H4 (cell line): Measurements from ENCODE around the gene GTF2F2. TPM values are rescaled to one million over a fixed set of nuclear protein-coding genes. Genes with fewer than 3 reads are reported as not detected.

ENCODE experiments used
- DNase-seq: peaks from one replicate; pipeline ENCODE4 v3.0.0-alpha.2; 2015; ENCODE audit warnings: low spot score
- total RNA-seq: library from RNA; depleted of rRNA; stranded (reverse); fragments of >200 nt; shearing (Covaris generic); gene quantifications from 2 replicates; pipeline ENCODE4 v1.2.3, GENCODE V29; 2014

Gene GTF2F2
- total RNA-seq, 1 experiment from 2014 or later, result 36.5 TPM

DNA sequence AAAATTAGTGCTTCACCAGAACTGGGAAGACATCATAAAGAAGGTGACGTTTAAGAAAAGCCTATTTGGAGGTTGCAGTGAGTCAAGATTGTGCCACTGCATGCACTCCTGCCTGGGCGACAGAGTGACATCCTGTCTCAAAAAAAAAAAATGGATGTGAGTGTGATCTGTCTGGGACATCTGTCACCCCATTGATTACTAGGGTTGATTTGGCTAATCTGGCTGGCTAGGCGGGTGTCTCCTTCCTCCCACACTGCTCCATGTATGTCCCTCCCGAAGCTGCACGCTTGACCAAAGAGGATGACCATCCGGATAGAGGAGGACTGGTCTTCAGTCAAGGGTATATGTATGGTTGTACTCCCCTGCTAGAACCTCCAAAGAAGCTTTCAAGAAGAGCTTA, 2.6 kb downstream of the GTF2F2 start:
- DNase-seq, result no peak

GRCh38 chr13:45132369-45133064, 12.2 kb downstream of the GTF2F2 start:
- DNase-seq, result no peak

DNA sequence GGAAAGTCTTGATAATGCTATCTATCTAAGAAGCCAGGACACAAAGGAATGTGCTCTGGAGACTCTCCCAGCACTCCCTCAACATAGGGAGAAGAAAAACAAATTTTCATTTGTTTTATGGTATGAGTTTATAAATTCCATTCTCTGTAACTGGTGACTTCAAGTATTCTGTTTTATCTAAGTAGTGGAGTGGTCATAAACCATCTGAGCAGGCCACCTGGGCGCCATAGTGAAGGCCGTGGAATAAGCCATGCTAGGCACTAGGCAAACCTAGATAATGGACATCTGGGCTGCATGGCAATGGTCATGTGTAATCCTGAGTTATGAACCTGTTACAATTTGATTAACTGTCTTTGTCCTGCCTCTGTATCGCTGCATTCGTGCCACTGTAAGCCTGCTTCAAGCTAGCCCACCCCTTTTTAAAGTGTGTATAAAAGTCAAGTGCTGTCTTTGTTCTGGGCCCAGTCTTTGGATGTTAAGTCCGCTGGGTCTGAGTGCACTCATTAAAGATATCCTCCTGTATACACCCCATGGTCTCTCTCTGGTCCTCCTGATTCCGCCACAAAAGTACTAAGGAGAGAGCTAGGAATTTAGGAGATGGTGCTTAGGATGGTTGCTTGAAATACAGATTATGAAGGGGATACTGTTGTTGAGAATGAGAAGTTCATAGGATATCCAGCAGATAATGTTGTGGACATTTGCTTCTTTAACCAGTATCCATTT, 13.2 kb downstream of the GTF2F2 start:
- DNase-seq, result no peak

GRCh38 chr13:45136741-45137504, 16.6 kb downstream of the GTF2F2 start:
- no peak for DNase-seq

DNA sequence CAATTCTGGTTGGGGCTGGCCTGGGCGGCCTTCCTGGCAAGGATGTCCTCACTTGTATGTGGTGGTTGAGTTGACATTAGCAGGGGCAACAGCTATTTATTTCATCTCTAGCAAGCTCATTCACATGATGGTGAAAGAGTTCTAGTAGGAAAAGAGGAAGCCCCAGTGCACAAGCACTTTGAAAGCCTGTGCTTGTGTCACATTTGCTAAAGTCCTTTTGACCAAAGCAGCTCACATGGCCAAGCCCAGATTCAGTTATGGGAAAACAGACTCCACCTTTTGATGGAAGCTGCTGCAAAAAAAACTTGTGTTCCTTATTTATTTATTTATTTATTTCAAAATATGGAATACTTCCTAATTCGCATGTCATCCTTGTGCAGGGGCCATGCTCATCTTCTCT, 17.2 kb downstream of the GTF2F2 start:
- DNase-seq, result no peak

DNA sequence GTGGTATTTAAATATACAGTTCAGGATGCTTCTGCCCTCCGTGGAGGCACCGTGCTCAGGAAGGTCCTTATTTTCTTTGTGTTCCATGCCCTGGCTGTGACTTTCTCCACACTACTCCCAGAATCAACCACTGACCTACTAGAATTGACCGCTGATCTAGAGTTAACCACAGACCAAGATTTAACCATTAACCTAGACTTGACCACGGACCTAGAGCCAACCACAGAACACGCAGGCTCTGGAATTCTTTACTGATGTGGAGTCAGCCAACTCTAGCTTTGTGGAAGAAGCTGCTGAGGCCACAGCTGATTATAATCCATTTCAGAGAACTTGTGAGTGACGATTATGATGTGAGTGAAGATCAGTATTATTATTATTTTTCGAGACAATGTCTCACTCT, 18.0 kb downstream of the GTF2F2 start:
- no peak for DNase-seq

DNA sequence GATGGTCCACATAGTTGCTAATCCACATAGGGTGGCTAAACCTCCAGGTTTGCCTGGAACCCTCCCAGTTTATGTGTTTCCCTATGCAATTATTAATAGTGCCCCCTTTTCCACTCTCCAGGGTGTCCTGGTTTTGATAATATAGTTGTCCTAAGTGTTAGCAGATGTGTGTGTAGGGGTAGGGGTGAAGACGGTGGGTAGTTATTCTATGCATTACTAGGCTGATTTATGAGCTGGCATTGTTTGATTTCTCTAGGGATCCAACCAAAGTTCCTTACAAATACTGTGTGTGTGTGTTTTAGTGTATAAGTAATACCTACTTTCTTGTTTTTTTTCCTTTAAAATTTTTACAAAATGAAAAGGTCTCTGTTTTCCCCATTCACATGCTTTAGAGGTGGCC, 21.1 kb downstream of the GTF2F2 start:
- no peak for DNase-seq

- no peak for DNase-seq
Measured at GRCh38 chr13:45142440-45143345, 22.4 kb downstream of the GTF2F2 start.

GRCh38 chr13:45143346-45143751, 23.0 kb downstream of the GTF2F2 start:
- peak; percentile 37 for DNase-seq

DNA sequence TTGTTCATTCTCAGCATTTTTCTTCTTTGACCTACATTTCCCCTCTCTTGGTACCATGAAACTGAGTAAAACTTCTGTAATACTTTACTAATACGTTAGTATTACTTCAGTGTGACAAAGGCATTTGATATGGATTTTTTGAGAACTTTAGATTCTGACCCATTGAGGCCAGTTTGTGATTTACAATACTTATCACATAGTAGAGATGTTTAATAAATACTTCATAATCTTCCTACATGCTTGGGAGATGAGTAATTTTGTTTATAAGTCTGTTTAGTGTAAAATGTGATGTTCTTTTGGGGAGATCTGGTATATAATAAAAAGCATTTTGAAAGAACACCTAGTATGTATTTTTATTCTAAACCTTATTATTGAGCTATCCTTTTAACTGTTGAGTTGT, 29.7 kb downstream of the GTF2F2 start:
- DNase-seq, result no peak

DNA sequence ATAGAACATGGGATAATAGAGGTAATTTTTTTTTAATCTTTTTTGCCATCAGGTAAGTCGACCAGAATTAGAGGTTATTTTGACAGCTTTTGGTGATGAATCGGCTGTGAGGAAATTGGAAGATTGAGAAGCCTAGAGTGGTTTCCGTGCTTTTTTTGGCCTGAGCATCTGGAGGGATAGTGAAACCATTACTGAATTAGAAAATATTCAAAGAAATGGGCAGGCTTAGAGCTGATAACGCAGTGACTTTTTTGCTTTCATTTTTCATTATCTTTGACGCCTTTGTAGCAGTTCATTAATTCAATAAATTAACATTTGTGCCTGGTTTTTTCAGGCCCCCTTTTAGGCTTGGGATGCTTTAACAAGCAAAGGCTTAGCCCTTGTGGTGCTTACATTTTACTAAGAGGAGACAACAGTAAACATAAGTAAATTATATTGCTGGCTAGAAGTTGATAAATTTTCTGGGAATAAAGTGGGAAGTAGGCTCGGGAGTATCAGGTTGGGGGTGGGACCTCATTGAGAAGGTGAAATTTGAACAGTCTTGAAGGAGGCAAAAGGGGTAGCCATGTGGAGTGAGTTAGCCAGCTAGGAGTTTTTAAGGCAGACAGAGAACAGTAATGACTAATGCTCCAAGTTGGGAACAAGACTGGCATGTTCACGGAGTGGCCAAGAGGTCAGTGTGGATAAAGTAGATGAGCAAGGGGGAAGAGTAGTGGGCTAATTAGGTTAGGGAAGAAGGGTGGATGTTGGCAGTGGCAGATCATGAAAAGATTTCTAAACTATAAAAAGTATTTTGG, 36.5 kb downstream of the GTF2F2 start:
- no peak for DNase-seq

DNA sequence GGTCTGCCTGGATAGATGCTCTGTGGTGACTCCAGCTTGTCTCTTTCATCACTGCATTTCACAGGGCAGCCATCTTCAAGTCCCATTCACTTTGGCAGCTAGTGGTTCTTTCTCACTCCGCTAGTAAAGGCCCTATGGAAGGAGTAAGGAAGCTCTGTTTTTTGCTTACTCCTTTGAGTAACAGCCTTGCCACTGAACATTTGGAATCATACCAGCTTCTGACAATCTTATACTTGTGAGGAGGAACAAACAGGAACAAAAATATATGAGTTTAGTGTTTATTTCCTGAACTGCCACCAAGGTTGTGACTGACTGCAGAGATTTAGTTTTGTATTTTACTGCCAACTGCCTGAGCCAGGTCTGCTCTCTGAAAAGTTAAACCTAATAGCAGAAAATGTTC, 41.9 kb downstream of the GTF2F2 start:
- peak; percentile 56 for DNase-seq

GRCh38 chr13:45162821-45163220, 42.5 kb downstream of the GTF2F2 start:
- DNase-seq, result peak; percentile 83

- DNase-seq, result no peak
Measured at GRCh38 chr13:45166858-45167257, 46.5 kb downstream of the GTF2F2 start.

DNA sequence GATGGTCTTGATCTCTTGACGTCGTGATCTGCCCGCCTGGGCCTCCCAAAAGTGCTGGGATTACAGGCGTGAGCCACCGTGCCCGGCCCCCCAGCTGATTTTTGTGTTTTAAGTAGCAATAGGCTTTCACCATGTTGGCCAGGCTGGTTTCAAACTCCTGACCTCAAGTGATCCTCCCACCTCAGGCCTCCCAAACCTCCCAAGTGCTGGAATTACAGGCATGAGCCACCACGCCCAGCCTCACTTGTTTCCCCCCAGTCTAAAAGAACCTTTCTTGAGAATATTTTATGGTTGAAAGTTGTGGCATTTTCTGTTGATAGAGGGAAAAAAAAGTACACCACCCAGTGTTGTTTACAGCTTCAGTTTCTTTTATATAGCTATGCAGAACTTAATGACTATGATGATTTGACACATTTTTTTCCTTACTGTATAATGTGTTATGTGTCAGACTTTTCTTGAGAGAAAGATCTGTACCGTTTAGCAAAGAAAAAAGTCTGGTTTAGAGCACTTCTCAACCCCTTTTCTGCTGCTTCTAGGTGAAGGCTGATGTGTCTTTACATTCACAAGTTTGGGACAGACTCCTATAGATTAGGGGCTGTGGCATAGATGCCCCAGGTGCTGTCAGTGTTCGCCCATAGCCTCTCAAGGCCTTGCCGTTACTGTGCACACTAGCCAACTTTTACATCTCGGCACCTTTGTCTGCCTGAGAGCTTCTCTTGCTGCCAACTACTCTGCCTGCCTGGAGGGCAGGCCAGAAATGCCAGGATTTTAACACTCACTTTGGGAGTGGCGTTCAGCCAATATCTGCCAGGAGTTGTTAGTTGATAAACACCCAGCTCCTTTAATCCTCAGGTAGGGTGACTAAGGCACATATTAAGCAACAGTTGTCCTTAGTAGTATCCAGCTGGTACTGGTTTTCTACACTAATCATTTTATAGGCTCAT, 47.6 kb downstream of the GTF2F2 start:
- DNase-seq, result peak; percentile 83

GRCh38 chr13:45168555-45168930, 48.2 kb downstream of the GTF2F2 start:
- DNase-seq, result no peak

GRCh38 chr13:45174478-45174877, 54.2 kb downstream of the GTF2F2 start:
- DNase-seq, result no peak

DNA sequence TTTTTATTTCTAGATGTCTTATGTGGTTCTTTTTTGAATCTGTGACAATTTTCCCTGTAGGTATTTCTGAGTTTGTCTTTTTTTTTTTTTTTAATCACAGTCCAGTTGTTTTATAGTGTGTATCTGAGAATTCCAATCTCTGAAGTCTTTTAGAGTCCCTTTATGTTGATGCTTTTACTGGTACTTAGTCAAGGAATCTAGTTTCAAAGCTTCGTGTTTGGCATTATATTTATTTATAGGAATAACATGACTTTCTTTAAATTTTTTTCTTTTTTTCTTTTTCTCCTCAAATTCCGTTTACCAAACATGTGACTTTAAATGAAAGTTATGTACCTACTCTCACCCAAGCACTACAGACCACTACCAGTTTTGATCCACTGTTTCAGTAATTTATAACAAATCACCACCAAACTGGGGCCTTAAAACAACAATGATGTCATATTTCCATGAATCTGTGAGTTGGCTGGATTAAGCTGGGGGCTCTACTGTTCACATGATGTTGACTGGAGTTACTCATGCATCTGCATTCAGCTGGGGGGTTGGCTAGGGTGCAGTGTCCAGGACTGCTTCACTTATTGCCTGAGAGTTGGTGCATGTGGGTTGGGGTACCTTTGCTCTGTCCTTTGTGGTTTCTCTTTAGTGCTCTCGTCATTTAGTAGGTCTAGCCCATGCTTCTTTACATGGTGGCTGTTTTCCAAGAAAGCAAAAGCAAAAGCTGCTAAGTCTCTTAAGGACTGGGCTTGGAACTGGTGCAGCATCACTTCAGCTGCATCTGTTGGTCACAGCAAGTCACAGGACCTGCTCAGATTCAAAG, 58.2 kb downstream of the GTF2F2 start:
- peak; percentile 84 for DNase-seq

DNA sequence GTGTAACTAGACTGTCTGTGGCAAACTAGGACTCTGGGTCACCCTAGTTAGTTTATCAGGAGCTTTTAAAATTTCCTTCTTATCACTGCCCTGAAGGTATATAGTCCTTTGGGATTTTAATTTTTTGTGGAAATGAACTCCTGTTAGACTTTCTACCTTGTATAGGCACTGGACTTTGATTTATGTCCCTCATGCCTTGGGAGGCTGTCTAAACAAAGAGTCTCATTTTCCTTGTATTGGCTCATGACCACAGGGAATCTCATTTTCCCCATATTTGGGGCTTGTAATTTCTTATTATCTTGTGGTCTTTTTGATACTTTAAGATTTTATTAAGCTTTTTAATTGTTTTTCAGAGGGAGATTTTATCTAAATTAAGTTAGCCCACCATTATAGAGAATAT, 59.1 kb downstream of the GTF2F2 start:
- DNase-seq, result no peak
